DMS153 treated with DMSO at 0.1 percent for 48 hours (cell line): Measurements from ENCODE around the gene PCED1B.

ENCODE experiments used
- DNase-seq: peaks from one replicate; lab custom pipeline; 2025; ENCODE audit not compliant: unreplicated experiment; lab: John Stamatoyannopoulos, UW

PCED1B gene

DNA sequence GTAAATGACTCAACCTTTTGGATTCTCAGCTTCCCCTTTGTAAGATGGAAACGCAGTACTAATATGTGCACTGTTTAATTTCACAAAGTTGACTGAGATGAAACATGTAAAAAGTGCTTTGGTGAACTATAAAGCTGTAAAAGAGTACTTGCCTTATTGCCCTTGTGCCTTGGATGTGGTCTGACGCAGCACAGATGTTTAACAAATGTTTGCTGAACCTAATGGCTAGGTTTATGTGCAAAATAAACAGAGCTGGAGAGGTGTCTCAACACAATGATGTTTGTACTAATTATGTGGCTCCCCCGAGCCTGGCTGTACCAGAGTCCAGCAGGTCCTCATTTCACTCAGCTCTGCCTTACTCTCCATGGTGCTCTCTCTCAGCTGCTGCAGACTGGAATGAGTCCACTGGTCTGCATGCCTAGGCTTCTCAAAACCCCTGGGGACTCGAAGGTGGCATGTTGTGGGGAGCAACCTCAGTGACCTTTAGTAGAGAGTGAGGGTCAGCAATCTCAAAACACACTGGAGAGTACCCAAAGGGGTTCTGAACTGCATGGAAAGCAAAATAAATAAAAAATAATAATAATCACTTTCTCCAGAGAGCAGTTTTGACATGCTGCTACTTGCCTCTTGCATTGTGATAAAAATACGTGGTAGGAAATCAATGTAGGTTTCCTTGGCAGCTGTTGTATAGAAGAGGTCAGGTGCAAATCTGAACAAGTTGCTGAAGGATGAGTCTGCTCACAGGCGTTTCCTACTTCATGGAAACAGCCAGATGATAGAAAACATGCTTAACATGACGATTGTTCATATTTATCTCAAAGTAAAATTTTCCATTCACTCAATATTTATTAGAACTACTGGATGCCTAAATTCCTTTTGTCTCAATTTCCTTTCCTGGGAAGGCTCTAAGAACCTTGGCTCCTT lies 8.9 kb downstream of the PCED1B start:
- DNase-seq = peak; percentile 96

DNA sequence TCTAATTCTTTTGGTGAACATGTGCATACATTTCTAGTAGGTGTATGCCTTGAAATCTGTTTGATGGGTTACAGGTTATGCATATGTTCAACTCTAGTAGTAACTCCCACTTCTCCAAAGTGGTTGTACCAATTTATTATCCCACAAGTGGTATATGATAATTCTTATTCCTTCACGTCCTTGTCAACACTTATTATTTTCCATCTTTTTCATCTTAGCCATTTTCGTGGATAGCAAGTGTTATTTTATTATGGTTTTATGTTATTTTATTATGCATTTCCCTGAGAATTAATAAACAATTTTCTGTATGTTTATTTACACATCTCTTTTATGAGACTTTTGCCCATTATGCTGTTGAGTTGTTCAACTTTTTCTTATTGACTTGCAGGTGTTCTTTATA lies 11.6 kb downstream of the PCED1B start:
- DNase-seq = no peak

DNA sequence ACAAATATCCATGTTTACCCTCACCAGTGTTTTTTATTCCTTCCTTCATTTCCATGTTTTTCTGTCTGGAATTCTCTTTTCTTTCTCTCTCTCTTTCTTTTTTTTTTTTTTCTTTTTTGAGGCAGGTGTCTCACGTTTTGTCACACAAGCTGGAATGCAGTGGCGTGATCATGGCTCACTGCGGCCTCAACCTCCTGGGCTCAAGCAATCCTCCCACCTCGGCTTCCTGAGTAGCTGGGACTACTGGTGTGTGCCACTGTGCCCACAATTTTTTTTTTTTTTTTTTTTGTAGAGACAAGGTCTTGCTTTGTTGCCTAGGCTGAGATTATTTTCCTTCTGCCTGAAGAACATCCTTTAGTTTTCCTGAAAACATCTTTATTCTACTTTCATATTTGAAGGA lies 15.4 kb downstream of the PCED1B start:
- DNase-seq = no peak

DNA sequence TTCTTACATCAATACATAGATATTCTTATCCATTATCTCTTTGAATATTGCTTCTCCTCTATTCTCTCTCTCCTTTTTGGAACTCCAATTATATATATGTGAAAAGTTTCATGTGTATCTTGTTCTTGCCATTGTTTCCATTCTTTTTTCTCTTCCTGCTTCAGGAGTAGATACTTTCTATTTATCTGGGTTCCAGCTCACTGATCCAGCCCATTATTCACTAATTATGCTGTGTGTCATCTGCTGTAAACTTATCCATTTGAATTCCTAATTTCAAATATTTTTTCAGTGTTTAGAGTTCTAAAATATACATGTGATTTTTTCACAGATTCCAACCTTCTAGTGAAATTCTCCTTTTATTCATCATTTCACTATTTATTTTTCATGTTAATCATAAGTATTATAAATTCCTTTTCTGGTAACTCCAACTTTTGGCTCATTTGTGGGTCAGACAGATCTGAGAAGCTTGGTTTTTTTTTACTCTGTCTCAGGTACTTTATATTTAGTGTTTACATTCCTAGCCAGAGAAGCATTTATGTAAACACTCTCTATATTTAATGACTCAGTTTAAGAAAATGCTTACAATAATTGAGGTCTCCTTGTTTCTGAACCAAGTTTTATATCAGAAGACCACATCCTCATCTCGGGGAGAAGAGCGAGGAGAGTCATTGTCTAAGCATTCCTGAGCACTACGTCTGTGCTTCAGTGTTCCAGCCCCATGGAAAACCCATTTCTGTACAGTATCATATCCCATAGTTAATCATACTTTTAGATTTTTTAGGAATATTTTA lies 16.2 kb downstream of the PCED1B start:
- no peak for DNase-seq

DNA sequence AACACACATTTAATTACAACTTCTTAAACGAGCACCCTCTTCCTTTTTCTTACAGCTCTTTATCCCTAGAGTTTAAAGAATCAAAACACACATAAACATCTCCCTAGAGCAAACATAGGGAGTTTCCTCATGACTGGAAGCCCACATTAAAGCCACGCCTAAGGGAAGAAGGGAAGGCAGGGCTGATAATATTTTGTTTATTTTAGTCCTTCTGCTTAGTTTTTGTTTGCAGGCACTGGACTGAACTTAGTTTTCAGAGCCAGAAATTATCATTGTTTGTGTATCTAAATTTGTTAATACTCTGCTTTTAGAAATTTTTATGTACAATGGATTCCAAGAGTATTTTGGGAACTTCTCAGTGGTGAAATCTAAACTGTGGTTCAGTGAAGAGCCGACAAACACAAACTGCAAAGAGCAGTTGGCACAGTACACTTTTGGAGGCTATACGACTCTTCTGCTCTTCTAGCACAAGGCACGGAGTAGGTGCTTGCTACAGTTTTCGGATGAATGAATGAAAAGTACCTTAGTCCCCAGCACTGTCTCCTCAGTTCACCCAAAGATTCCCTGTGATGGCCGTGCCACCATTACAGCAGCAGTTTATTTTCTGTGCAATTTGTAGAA lies 18.0 kb downstream of the PCED1B start:
- no peak for DNase-seq

DNA sequence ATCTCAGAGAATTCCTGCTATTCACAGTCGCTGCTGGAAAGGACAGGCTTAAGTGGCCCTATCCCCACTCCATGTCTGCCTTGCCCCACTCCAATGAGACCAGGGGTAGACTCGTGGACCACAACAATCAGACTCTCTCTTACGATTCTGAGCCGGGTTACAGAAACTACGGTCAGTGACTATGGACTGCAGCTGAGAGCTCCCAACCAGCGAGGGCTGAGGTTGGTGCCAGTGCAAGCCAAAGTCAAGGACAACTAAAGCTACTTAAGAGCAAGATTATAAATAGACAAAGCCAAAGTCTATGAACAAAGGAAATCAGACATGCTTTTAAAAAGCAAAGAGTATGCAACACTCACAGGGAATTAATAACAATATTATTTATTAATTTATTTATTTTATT lies 18.7 kb downstream of the PCED1B start:
- DNase-seq = no peak

DNA sequence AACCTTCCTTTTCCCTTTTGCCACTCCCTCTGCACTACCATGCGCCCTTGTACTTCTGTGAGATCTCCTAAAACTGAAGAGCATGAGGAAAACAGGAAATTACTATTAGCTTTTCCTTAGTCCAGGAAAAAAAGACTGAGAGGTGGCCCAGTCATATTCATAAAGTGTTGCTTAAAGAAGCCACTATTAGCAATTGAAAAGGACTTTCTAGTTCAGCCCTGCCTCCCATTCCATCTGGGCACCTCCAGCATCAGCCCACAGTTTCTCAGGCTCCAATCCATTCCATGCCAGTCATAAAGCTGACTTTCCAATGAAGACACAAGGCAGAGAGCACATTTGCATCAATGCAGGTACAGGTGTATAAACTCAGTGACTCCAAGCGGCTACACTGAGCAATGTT lies 20.2 kb downstream of the PCED1B start:
- DNase-seq = no peak

DNA sequence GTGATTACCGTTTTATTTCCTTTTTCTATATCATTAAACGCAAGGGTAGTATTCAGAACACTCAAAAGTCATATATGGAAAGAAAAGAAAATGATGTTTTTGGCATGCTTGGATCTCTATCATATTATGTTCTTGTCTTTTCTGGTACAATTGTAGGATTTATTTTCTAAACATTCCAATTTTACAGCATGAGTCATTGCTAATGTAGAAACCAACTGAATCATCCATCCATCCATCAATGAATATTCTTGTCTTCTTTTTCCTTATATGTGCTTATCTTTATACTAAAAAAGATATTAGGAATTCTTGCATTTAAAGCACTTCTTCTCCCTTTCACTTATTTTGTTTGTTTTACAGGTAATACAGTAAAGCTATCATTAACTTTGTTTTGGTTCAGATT lies 20.7 kb downstream of the PCED1B start:
- no peak for DNase-seq

DNA sequence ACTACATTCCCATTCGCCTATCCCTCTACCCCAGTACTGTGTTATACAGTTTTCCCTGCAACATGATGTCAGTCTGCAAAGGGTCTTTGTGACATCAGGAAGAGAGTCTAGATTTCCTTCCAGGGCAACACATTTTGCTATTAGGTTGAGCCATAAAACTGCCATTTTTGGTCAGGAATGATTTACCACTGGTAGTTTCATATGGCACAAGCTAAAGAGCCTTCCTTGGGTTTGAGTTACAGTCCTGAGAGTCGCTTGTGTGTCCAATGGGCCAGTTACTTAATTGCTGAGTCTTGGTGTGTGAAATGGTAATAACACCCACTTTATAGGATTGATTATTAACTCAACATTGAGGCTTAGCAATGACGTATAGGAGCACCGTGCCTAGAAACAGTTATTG lies 23.0 kb downstream of the PCED1B start:
- no peak for DNase-seq

DNA sequence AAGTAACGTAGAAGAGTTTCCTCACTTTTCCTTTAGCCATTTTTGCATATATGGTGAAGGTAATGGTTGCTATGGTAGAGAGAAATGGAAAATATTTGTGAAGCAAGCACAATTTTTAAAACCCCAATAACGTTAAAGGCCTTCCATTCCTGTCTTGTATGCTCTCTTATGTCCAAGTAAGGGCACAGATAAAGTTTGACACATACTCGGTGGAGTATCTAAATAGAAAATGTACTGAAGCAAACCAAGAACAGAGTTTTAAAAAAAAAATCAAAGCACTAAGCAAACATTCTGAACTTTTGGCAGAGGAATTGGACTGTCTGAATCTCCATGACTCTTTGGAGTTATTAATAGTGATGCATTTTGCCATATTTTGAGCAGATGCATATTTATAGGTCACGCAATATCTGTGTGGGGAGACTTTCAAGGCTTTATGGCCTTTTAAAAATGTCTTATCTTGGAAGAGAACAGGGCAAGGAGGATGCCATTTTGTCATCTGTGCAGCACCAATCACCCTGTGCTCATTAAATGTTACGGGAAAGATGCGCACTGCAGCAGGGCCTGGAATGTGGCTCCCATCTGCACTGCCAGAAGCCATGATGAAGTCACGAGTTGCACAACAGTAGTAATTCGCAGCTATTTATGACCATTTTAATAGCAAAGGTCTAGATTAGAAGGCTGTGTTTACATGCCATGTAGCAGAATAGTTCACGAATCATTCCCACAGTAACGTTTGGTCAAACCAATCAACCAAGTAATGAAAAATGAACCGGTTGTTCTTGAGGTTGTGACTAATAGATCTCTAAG lies 23.6 kb downstream of the PCED1B start:
- no peak for DNase-seq

DNA sequence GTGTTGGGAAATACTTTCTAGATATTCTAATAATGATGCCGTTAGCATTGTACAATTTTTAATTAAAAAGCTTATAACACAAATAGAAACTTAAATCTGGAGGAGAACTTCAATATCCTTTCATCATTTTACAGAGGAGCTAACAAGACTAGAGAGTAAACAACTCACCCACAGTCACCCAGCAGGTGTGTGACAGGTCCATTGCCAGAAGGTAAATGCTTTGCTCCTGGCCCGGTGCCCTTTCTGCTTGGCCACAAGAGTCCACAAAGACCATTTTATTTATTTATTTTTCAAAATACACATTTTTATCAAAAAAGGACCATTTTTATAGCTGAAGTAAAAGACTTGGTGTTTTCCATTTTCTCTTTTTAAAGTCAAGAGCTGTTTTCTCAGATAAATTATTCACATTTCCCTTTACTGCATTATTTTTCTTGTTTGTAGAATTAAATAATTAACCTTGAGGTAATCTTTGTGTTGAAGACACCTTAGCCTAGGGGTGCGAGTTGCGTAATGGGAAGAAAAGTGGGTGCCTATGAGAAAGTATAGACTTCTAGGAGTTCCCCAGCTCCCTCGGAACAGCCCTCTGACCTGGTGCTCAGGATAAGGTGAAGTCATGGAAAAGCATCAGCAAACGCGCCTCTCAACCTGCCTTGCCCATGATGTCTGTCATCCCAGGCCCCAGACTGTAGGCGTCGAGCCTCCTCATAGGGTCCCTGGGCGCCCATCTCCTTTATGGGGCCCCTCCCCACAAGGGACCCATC lies 26.7 kb downstream of the PCED1B start:
- DNase-seq = peak; percentile 54

DNA sequence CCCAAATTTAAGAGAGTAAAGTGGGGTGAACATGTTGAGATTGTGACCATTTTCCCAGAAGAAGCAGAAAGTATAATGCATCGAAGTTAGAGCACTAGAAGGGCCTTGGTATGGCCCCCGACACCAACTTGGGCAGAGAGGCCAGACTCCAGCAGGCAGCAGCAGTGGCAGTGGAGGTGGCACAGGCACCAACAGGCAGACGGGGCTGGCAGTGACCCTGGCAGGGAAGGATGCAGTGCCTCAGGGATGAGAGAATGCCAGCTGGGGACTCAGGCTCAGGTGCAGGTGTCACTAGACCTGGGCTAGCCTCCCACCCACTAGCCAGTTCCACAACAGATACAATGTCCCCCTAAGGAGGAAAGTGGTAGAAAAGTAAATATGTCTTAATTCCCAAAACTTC lies 28.0 kb downstream of the PCED1B start:
- DNase-seq = no peak

DNA sequence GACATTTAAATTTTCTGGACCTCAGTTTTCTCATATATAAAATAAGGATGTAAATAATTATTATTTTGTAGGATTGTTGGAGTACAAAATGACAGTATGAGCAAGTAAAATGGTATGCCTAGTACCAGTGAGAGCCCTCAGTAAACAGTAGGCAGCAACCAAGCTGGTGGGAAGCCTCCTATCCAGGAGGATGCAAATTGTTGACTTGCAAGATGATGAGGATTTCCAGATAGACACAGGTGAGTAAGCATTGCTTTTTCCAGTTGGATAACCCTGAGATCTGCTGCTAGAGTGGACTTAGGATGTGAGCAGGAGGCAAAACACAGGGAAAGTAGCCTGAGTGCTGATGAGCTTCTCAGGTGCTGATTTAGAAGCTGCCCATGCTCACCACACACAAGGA lies 28.5 kb downstream of the PCED1B start:
- no peak for DNase-seq

DNA sequence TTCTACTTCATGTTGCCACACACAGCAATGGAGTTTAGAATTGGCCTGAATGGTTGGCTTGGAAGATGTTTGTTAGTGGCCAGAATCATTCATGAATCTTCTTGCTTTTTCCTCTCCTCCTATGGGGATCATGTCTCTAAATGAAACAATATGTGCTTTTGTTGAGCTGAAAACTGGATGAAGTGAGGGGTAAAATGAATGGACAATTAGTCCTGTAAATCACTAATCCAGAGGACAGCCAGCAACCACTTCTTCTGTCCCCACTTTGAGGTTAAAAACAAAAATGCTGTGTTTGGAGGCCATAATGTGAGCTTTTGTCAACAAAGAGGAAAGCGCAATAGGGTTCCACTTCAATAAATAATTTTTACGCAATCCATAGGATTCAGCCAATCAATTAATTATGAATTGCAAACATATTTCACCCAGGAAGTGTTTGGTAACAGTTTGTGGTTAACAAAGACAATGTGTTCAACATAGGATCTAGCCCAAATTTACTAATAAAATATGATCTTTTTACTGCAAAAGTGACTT lies 30.7 kb downstream of the PCED1B start:
- no peak for DNase-seq

DNA sequence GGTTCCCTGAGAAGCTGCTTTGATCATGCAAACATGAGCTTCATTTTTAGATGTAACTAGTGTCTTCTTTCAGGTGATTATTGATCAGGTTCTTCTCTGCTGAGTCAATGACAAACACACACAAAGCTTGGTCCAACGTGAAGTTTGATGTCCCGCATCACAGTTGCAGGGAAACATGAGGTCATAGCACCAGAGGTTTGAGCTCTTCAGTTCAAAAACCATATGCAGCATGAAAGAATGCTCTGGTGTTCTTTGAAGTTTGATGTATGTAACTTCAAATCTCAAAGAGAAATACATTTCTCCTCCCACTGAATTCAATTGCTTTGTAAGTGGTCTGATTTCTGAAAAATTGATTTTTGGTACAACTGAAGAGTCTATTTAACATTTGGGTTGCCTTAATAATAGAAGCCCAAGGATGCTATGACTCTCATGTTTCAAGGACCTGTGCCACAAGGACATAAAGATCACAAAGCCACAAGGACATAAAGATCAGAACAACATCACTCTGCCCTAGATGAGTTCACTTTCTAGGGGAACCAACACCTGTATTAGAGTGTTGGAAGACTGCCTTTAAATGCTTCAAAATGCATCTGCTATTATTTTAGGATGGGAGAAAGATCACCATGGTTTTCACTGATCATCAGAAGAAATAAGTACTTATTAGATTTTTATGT lies 31.4 kb downstream of the PCED1B start:
- DNase-seq = no peak

DNA sequence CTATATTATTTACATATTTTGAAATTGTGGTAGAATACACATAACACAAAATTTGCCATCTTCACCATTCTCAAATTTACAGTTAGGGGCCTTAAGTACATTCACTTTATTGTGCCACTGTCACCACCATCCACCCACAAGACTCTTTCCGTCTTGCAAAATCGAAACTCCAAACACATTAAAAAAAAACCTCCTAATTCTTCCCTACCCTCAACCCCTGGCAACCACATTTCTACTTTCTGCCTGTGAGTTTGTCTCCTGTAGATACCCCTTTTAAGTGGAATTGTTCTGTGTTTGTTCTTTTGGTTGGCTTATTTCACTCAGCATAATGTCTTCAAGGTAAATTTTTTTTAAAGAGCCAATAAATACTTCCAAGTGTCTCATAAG lies 32.0 kb downstream of the PCED1B start:
- no peak for DNase-seq

DNA sequence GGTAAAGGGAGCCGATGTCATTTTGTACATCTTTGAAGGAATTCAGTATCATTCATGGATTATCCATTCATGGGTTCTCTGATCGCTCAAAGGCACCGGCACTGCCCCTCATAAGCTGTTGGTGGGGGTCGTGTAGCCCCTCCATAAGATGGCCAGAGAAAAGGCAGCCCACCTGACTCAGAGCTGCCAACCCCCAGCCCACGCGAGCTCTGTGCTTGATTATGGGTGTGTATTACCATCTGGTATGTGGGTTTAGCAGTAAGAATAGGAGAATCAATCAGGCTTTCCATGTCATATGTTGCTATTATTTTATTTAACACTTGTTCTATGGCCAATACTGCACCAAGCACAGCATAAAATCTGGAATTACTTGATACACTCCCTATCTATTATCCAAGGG lies 32.4 kb downstream of the PCED1B start:
- DNase-seq = no peak

DNA sequence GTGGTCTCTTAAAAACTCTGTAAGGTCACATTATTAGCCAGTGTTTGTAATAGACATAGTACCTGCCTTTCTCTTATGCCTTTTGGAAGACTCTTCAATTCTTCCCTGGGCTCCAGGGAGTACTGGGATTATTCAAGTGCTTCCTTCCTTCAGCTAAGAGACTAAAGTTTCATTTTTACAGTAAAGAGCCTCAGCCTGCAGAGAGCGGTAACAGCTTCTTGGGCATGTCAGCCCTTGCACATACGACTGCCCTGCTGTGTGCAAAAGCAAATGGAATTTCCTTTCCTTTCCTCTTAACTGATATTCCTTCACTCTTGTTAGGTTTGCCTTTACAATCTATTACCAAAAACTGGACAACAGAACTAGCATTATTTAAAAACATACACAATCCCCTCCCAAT lies 33.3 kb downstream of the PCED1B start:
- no peak for DNase-seq

DNA sequence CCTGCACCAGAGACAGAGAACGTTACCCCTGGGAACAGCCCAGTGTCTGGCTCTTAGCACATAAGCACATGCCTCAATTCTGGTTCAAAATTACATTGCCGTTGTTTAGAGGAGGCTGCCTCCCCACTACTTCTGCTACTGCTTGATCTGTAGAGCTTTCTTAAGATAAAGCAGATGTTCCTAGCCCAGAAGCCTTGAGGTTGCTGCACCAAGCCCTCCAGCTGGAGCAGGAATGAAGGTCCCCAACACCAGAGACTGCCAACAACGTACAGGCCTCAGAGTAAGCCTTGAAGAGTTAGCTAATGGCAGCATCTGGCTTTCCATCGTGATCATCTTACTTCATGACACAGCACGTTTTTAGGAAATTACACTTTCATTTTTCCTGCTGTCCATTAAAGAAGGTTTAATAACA lies 35.1 kb downstream of the PCED1B start:
- no peak for DNase-seq
